HepG2 (cell line): Measurements from ENCODE around the gene MAP3K2. TPM values are rescaled to one million over a fixed set of nuclear protein-coding genes. Genes with fewer than 3 reads are reported as not detected.

Experiments used
- CHCHD3 ChIP-seq: sonication (generic); formaldehyde crosslinking; IDR thresholded peaks from 2 replicates; pipeline ENCODE4 v1.8.0; 2022; ENCODE audit warnings: mild to moderate bottlenecking, missing genetic modification reagents, moderate library complexity
- ELF1 ChIP-seq: sonication (generic); formaldehyde crosslinking; IDR thresholded peaks from 2 replicates; pipeline ENCODE4 v1.4.0; 2020; ENCODE audit warnings: missing genetic modification reagents
- FLYWCH1 ChIP-seq: sonication (generic); formaldehyde crosslinking; IDR thresholded peaks from 2 replicates; pipeline ENCODE4 v1.8.1; 2023; ENCODE audit warnings: mild to moderate bottlenecking, missing genetic modification reagents
- FOXC1 ChIP-seq: sonication (generic); formaldehyde crosslinking; IDR thresholded peaks from 2 replicates; pipeline ENCODE4 v1.8.0; 2022; ENCODE audit warnings: mild to moderate bottlenecking, missing genetic modification reagents, borderline replicate concordance
- GFI1 ChIP-seq: sonication (generic); formaldehyde crosslinking; IDR thresholded peaks from 2 replicates; pipeline ENCODE4 v1.5.0; 2020; ENCODE audit warnings: missing genetic modification reagents, mild to moderate bottlenecking, borderline replicate concordance
- KDM1A ChIP-seq: IDR thresholded peaks from 2 replicates; pipeline ENCODE4 v1.6.1; 2016; ENCODE audit warnings: missing compliant biosample characterization
- KLF16 ChIP-seq, 2 experiments: sonication (generic) in 1 of 2; formaldehyde crosslinking in 1 of 2; IDR thresholded peaks; 2 replicates each; pipeline versions ENCODE4 v1.6.1 to v1.8.0; 2016 to 2023; ENCODE audit warnings: missing genetic modification reagents in 2 of 2, missing compliant biosample characterization in 1 of 2
- MLLT10 ChIP-seq: sonication (generic); formaldehyde crosslinking; IDR thresholded peaks from 2 replicates; pipeline ENCODE4 v1.4.0; 2020; ENCODE audit warnings: missing genetic modification reagents
- MXD4 ChIP-seq: IDR thresholded peaks from 2 replicates; pipeline ENCODE4 v1.6.1; 2016; ENCODE audit warnings: mild to moderate bottlenecking, missing biosample characterization, missing genetic modification reagents
- NONO ChIP-seq, 2 experiments: fragments of 450-650 bp in 1 of 2; sonication (generic) in 1 of 2; formaldehyde crosslinking in 1 of 2; IDR thresholded peaks in 1 of 2; conservative IDR thresholded peaks in 1 of 2; 2 replicates each; pipeline versions ENCODE4 v1.6.1 to v1.8.0; 2017 to 2022; ENCODE audit warnings: mild to moderate bottlenecking in 1 of 2, missing genetic modification reagents in 1 of 2, moderate library complexity in 1 of 2
- NR1H2 ChIP-seq: sonication (generic); formaldehyde crosslinking; IDR thresholded peaks from 2 replicates; pipeline ENCODE4 v1.8.1; 2022; ENCODE audit warnings: low read depth, missing genetic modification reagents, borderline replicate concordance
- POGZ ChIP-seq: sonication (generic); formaldehyde crosslinking; IDR thresholded peaks from 2 replicates; pipeline ENCODE4 v1.4.0; 2020; ENCODE audit warnings: mild to moderate bottlenecking, missing genetic modification reagents
- SATB2 ChIP-seq: sonication (generic); formaldehyde crosslinking; IDR thresholded peaks from 2 replicates; pipeline ENCODE4 v1.5.0; 2020; ENCODE audit warnings: missing genetic modification reagents
- TFE3 ChIP-seq: IDR thresholded peaks from 2 replicates; pipeline ENCODE4 v1.6.1; 2016
- ZNF326 ChIP-seq: sonication (generic); formaldehyde crosslinking; IDR thresholded peaks from 2 replicates; pipeline ENCODE4 v1.4.0; 2020; ENCODE audit warnings: missing genetic modification reagents, borderline replicate concordance
- ZNF674 ChIP-seq: sonication (generic); formaldehyde crosslinking; IDR thresholded peaks from 2 replicates; pipeline ENCODE4 v1.5.0; 2020; ENCODE audit warnings: low read depth, mild to moderate bottlenecking, missing genetic modification reagents
- ZNF782 ChIP-seq: sonication (generic); formaldehyde crosslinking; IDR thresholded peaks from 2 replicates; pipeline ENCODE4 v1.4.0; 2020; ENCODE audit warnings: missing genetic modification reagents, mild to moderate bottlenecking, borderline replicate concordance
- polyA plus RNA-seq, 8 experiments: library from polyadenylated mRNA; depleted of rRNA in 3 of 8; stranded (reverse) in 7 of 8; unstranded in 1 of 8; fragments of >200 nt; fragmentation: Illumina TruSeq in 4 of 8; extraction: Trizol in 4 of 8; gene quantifications; 2 replicates each; pipeline versions ENCODE4 v1.2.1 to v1.2.3, GENCODE V29; 2011 to 2016; ENCODE audit warnings: low read depth in 4 of 8, missing spikeins in 1 of 8, mixed read lengths in 1 of 8; ENCODE audit not compliant: insufficient read depth in 1 of 8
- total RNA-seq, 5 experiments: library from RNA; depleted of rRNA; stranded (reverse); fragments of >200 nt; fragmentation: Illumina TruSeq; extraction: Trizol; gene quantifications; 2 replicates each; pipeline ENCODE4 v1.2.3, GENCODE V29; 2016; ENCODE audit warnings: low read depth in 1 of 5
- TF ChIP-seq, protein P1 (sequence below), 2 experiments: fragments of 450-650 bp in 1 of 2; sonication (generic) in 1 of 2; formaldehyde crosslinking in 1 of 2; IDR thresholded peaks; 2 replicates each; pipeline versions ENCODE4 v1.6.1 to v1.8.0; 2016 to 2022; ENCODE audit warnings: antibody characterized with exemption in 1 of 2, mild to moderate bottlenecking in 1 of 2, missing genetic modification reagents in 1 of 2

MAP3K2 gene
- total and polyA plus RNA-seq, 2 of the 13 experiments (the other 11 are each of a cell fraction or from before 2014, with no cell fraction given), result 12.2 to 37.2 TPM

- TF ChIP-seq, protein P1, sequence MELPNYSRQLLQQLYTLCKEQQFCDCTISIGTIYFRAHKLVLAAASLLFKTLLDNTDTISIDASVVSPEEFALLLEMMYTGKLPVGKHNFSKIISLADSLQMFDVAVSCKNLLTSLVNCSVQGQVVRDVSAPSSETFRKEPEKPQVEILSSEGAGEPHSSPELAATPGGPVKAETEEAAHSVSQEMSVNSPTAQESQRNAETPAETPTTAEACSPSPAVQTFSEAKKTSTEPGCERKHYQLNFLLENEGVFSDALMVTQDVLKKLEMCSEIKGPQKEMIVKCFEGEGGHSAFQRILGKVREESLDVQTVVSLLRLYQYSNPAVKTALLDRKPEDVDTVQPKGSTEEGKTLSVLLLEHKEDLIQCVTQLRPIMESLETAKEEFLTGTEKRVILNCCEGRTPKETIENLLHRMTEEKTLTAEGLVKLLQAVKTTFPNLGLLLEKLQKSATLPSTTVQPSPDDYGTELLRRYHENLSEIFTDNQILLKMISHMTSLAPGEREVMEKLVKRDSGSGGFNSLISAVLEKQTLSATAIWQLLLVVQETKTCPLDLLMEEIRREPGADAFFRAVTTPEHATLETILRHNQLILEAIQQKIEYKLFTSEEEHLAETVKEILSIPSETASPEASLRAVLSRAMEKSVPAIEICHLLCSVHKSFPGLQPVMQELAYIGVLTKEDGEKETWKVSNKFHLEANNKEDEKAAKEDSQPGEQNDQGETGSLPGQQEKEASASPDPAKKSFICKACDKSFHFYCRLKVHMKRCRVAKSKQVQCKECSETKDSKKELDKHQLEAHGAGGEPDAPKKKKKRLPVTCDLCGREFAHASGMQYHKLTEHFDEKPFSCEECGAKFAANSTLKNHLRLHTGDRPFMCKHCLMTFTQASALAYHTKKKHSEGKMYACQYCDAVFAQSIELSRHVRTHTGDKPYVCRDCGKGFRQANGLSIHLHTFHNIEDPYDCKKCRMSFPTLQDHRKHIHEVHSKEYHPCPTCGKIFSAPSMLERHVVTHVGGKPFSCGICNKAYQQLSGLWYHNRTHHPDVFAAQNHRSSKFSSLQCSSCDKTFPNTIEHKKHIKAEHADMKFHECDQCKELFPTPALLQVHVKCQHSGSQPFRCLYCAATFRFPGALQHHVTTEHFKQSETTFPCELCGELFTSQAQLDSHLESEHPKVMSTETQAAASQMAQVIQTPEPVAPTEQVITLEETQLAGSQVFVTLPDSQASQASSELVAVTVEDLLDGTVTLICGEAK (IDR thresholded peaks at IDR 0.05), result no peak
- TF ChIP-seq, protein P1 (CRISPR knock-in tag; IDR thresholded peaks at IDR 0.05), result peak; percentile 66
- TF ChIP-seq GFI1 (peak; percentile 90), FLYWCH1 (CRISPR knock-in tag) (0 out of 2 replicates have a peak, but pooled peaks have one; percentile 34), CHCHD3 (no peak), NONO (IDR thresholded peaks at IDR 0.05) (no peak), NONO (CRISPR knock-in tag; conservative IDR thresholded peaks at IDR 0.05) (peak; percentile 75), KDM1A (CRISPR knock-in tag) (0 out of 2 replicates have a peak, but pooled peaks have one; percentile 20), POGZ (peak; percentile 85), SATB2 (CRISPR knock-in tag) (no peak), ELF1 (CRISPR knock-in tag) (peak; percentile 20), TFE3 (CRISPR knock-in tag) (peak; percentile 44; the same call in 1 of the 2 replicates), ZNF326 (no peak), NR1H2 (no peak; the same call in 1 of the 2 replicates), FOXC1 (CRISPR knock-in tag) (peak; percentile 82), ZNF782 (peak; percentile 81; the same call in 1 of the 2 replicates), KLF16 (CRISPR knock-in tag; IDR thresholded peaks at IDR 0.05) (peak in 1 of 2 experiments; percentile 95; a peak in 1 of 4 replicates), MXD4 (CRISPR knock-in tag) (peak; percentile 91), MLLT10 (CRISPR knock-in tag) (no peak), ZNF674 (CRISPR knock-in tag) (0 out of 2 replicates have a peak, but pooled peaks have one; percentile 68)
These were observed 30.7 kb upstream of the MAP3K2 start, which contains the start of gene PROC (continued) for GRCh38 chr2:127418300-127419111.
